ENCODE results near the gene SLC13A2. TPM values are rescaled to one million over a fixed set of nuclear protein-coding genes. Genes with fewer than 3 reads are reported as not detected.

The SLC13A2 gene
- polyA plus RNA-seq, 1 donor (not counting 4 experiments of a cell fraction or from before 2014, with no cell fraction given) = not detected

GRCh38 chr17:28497931-28498330 is 24.5 kb downstream of the SLC13A2 start:
- Histone ChIP-seq H3K9me3 (ENCODE audit: control insufficient read depth, low read depth, low read length) (no peaks in the 10 kb centered on the region), H3K9me1 (ENCODE audit: control insufficient read depth, extremely low read depth, insufficient read depth, low read length) (no peaks in the 10 kb centered on the region), H3K27me3 (ENCODE audit: control insufficient read depth, extremely low read depth, insufficient read depth, low read length) (peaks cover 3% of the 10 kb centered on the region), H3K4me3 (ENCODE audit: control insufficient read depth in 2 of 3, extremely low read depth in 1 of 3, insufficient read depth in 2 of 3, low read depth in 1 of 3, low read length in 3 of 3) (no peak overlapping the region), H3K4me1 (ENCODE audit: control insufficient read depth, extremely low read depth, insufficient read depth, low read length) (no peaks in the 10 kb centered on the region), H3K9ac (ENCODE audit: control insufficient read depth, extremely low read depth, insufficient read depth, low read length) (no peak overlapping the region), H3K36me3 (ENCODE audit: control insufficient read depth in 2 of 2, extremely low read depth in 1 of 2, insufficient read depth in 2 of 2, low read length in 2 of 2) (no peaks in the 10 kb centered on the region), H3K79me2 (ENCODE audit: control insufficient read depth, insufficient read depth, low read length) (no peaks in the 10 kb centered on the region), H3K27ac (ENCODE audit: control insufficient read depth, insufficient read depth, low read length) (no peak overlapping the region), H4K20me1 (ENCODE audit: control insufficient read depth, extremely low read depth, insufficient read depth, low read length) (peaks cover 3% of the 10 kb centered on the region), H3K4me2 (ENCODE audit: control insufficient read depth, extremely low read depth, insufficient read depth, low read depth, low read length) (no peak overlapping the region), H2AFZ (ENCODE audit: control insufficient read depth, low read length) (no peak overlapping the region)
- TF ChIP-seq CTCF (optimal IDR thresholded peaks at IDR 0.05 in 1 of 3, IDR thresholded peaks at IDR 0.05 in 1 of 3, conservative IDR thresholded peaks at IDR 0.05 in 1 of 3; ENCODE audit: extremely low read depth in 1 of 3, insufficient read depth in 2 of 3, low read length in 3 of 3) (no peak), EZH2 (IDR thresholded peaks at IDR 0.05; ENCODE audit: low read length) (no peak)
- dilution Hi-C loops (cut with MboI; ENCODE audit: extremely low pct_ligation_motif_present, low sequenced_read_pairs) = no loop called here
- DNase-seq (ENCODE audit: low read depth, low spot score) = no peak
- FAIRE-seq = no peak

GRCh38 chr17:28498652-28499363 is 25.4 kb downstream of the SLC13A2 start:
- no peak for FAIRE-seq

More at GRCh38 chr17:28498652-28499363, 25.4 kb downstream of the SLC13A2 start:
- Histone ChIP-seq H3K36me3 (ENCODE audit: control insufficient read depth in 2 of 2, extremely low read depth in 1 of 2, insufficient read depth in 2 of 2, low read length in 2 of 2) (no peaks in the 10 kb centered on the region), H3K9me1 (ENCODE audit: control insufficient read depth, extremely low read depth, insufficient read depth, low read length) (no peaks in the 10 kb centered on the region), H2AFZ (ENCODE audit: control insufficient read depth, low read length) (no peak overlapping the region), H3K9me3 (ENCODE audit: control insufficient read depth, low read depth, low read length) (no peaks in the 10 kb centered on the region), H3K4me1 (ENCODE audit: control insufficient read depth, extremely low read depth, insufficient read depth, low read length) (no peaks in the 10 kb centered on the region), H3K4me3 (ENCODE audit: control insufficient read depth in 2 of 3, extremely low read depth in 1 of 3, insufficient read depth in 2 of 3, low read depth in 1 of 3, low read length in 3 of 3) (no peak overlapping the region), H4K20me1 (ENCODE audit: control insufficient read depth, extremely low read depth, insufficient read depth, low read length) (peaks cover 3% of the 10 kb centered on the region), H3K79me2 (ENCODE audit: control insufficient read depth, insufficient read depth, low read length) (no peaks in the 10 kb centered on the region), H3K27me3 (ENCODE audit: control insufficient read depth, extremely low read depth, insufficient read depth, low read length) (peaks cover 3% of the 10 kb centered on the region), H3K27ac (ENCODE audit: control insufficient read depth, insufficient read depth, low read length) (no peak overlapping the region), H3K4me2 (ENCODE audit: control insufficient read depth, extremely low read depth, insufficient read depth, low read depth, low read length) (no peak overlapping the region), H3K9ac (ENCODE audit: control insufficient read depth, extremely low read depth, insufficient read depth, low read length) (no peak overlapping the region)
- dilution Hi-C loops (cut with MboI; ENCODE audit: extremely low pct_ligation_motif_present, low sequenced_read_pairs) = no loop called here
- no peak for TF ChIP-seq EZH2 (IDR thresholded peaks at IDR 0.05; ENCODE audit: low read length)
- TF ChIP-seq CTCF (optimal IDR thresholded peaks at IDR 0.05 in 1 of 3, IDR thresholded peaks at IDR 0.05 in 1 of 3, conservative IDR thresholded peaks at IDR 0.05 in 1 of 3; ENCODE audit: extremely low read depth in 1 of 3, insufficient read depth in 2 of 3, low read length in 3 of 3) = no peak
- no peak for DNase-seq (ENCODE audit: low read depth, low spot score)

All from keratinocyte (primary cell).